ENCODE measurements around the gene PI4K2B. TPM values are rescaled to one million over a fixed set of nuclear protein-coding genes. Genes with fewer than 3 reads are reported as not detected.

The PI4K2B gene
- total and polyA plus RNA-seq, 2 of the 8 experiments (the other 6 are each of a cell fraction or from before 2014, with no cell fraction given): 3.0 to 16.2 TPM

DNA sequence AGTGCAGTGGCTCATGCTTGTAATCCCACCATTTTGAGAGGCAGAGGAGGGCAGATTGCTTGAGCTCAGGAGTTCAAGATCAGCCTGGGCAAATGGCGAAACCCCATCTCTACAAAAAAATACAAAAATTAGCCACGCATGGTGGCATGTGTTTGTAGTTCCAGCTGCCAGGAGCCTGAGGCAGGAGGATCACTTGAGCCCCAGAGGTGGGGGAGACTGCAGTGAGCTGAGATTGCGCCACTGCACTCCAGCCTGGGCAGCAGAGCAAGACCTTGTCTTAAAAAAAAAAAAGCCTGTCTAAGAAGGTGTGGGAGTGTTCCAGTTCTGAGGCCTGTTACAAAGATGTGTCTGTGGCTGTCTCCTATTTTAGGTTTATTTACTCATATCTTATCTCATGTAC, 38.0 kb downstream of the PI4K2B start:
- no peak overlapping the region for H2BK120ac ChIP-seq (replicated peaks; ENCODE audit: low read depth, low read length)
- no peak overlapping the region for H3K23ac ChIP-seq (ENCODE audit: insufficient read length)
- H3K9ac ChIP-seq (replicated peaks in 1 of 4; ENCODE audit: extremely low read depth in 1 of 4, low read depth in 3 of 4, low read length in 3 of 4): no peak overlapping the region
- no peak overlapping the region for H2BK12ac ChIP-seq (ENCODE audit: low read depth, low read length)
- H3K4me2 ChIP-seq (ENCODE audit: insufficient read depth in 1 of 2, low read depth in 2 of 2, low read length in 2 of 2): no peak overlapping the region
- no peaks in the 10 kb centered on the region for H3K4me1 ChIP-seq (replicated peaks in 1 of 4; ENCODE audit: control insufficient read depth in 3 of 4, insufficient read depth in 4 of 4, low read length in 3 of 4)
- no peak overlapping the region for H3K18ac ChIP-seq (ENCODE audit: extremely low read depth, low read length)
- no peak overlapping the region for H3K4me3 ChIP-seq (ENCODE audit: extremely low read depth in 1 of 4, insufficient read depth in 2 of 4, low read depth in 3 of 4, low read length in 4 of 4)
- H3K4ac ChIP-seq (replicated peaks; ENCODE audit: insufficient read length, low read depth, low read length): no peak overlapping the region
- H2BK15ac ChIP-seq (ENCODE audit: low read length): no peak overlapping the region
- H4K8ac ChIP-seq (ENCODE audit: extremely low read depth, insufficient read depth, low read length): no peak overlapping the region
- no peaks in the 10 kb centered on the region for H3K79me2 ChIP-seq (ENCODE audit: control insufficient read depth in 1 of 2, insufficient read depth in 2 of 2, low read length in 2 of 2)
- no peaks in the 10 kb centered on the region for H3K79me1 ChIP-seq (ENCODE audit: low read depth, low read length)
- ChIA-PET POLR2A (ENCODE audit: partially characterized antibody) (no interaction called here), CTCF (ENCODE audit: partially characterized antibody) (interaction anchor here (0.7 to 1.2 kb wide), 3 partner anchors 40 to 97 kb away, joined by 3 to 9 read pairs (median 3); partner anchors contain the start of gene ZCCHC4)
- H3K23me2 ChIP-seq (ENCODE audit: low read depth, low read length): no peaks in the 10 kb centered on the region
- TF ChIP-seq SP4 (IDR thresholded peaks at IDR 0.05; ENCODE audit: low read length): no peak
- 0 out of 2 replicates have a peak, but pooled peaks have one; percentile 2 for TF ChIP-seq CEBPB (IDR thresholded peaks at IDR 0.05; ENCODE audit: low read depth, low read length)
- TF ChIP-seq EZH2 (IDR thresholded peaks at IDR 0.05; ENCODE audit: low read depth, low read length, severe bottlenecking): no peak
- no peak for TF ChIP-seq RFX5 (IDR thresholded peaks at IDR 0.05; ENCODE audit: borderline replicate concordance, low read depth, low read length)
- no peak for TF ChIP-seq GABPA (IDR thresholded peaks at IDR 0.05; ENCODE audit: borderline replicate concordance, insufficient read depth, low read length)
- TF ChIP-seq, protein P1, sequence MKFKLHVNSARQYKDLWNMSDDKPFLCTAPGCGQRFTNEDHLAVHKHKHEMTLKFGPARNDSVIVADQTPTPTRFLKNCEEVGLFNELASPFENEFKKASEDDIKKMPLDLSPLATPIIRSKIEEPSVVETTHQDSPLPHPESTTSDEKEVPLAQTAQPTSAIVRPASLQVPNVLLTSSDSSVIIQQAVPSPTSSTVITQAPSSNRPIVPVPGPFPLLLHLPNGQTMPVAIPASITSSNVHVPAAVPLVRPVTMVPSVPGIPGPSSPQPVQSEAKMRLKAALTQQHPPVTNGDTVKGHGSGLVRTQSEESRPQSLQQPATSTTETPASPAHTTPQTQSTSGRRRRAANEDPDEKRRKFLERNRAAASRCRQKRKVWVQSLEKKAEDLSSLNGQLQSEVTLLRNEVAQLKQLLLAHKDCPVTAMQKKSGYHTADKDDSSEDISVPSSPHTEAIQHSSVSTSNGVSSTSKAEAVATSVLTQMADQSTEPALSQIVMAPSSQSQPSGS (IDR thresholded peaks at IDR 0.05; ENCODE audit: low read length): no peak
- no peak for TF ChIP-seq TEAD4 (IDR thresholded peaks at IDR 0.05; ENCODE audit: low read depth, low read length)
- H4K5ac ChIP-seq (ENCODE audit: insufficient read length, low read depth, low read length): no peak overlapping the region
- WGBS, 2 experiments (ENCODE audit: extremely low coverage in 1 of 2, insufficient coverage in 1 of 2, insufficient read length in 1 of 2, insufficient replicate concordance in 2 of 2, low coverage in 1 of 2, low lambda C conversion rate in 2 of 2, missing lambda C conversion rate in 1 of 2): 92% methylated on average over 3 of the region's 3 CpGs; no CpG with 5 or more reads in 1 of the 2 experiments
- H2BK20ac ChIP-seq (ENCODE audit: low read length): no peak overlapping the region
- no peak overlapping the region for H3K56ac ChIP-seq (replicated peaks; ENCODE audit: insufficient read length, low read depth, low read length)
- DNase-seq (ENCODE audit: low read depth in 1 of 2, low spot score in 2 of 2) (no peak), FAIRE-seq (no peak)
- H3K14ac ChIP-seq (ENCODE audit: insufficient read length): no peak overlapping the region
- no peak overlapping the region for H2BK5ac ChIP-seq (ENCODE audit: low read depth, low read length)
- H4K91ac ChIP-seq (replicated peaks; ENCODE audit: insufficient read length, low read length): no peak overlapping the region
- H3K27ac ChIP-seq (ENCODE audit: low read depth, low read length): no peak overlapping the region
- no peaks in the 10 kb centered on the region for H4K20me1 ChIP-seq (replicated peaks in 1 of 2; ENCODE audit: control insufficient read depth in 1 of 2, insufficient read depth in 2 of 2, low read length in 2 of 2)
- no peak overlapping the region for H2AK5ac ChIP-seq (ENCODE audit: low read depth, low read length)
- peaks cover 0 to 3% (median 0%) of the 10 kb centered on the region in 4 experiments; a peak in 1 of 8 replicates for H3K36me3 ChIP-seq (ENCODE audit: control insufficient read depth in 2 of 4, insufficient read depth in 4 of 4, low read length in 3 of 4)
- peaks cover 0 to 1% (median 0%) of the 10 kb centered on the region in 4 experiments; a peak in 1 of 7 replicates for H3K27me3 ChIP-seq (replicated peaks in 1 of 4; ENCODE audit: control insufficient read depth in 3 of 4, extremely low read depth in 1 of 4, insufficient read depth in 3 of 4, low read length in 3 of 4)
- no peak overlapping the region for H2AFZ ChIP-seq (ENCODE audit: low read length)
- no peaks in the 10 kb centered on the region for H3K9me3 ChIP-seq (ENCODE audit: insufficient read depth in 2 of 2, low read depth in 1 of 2, low read length in 1 of 2)

All from H1 (cell line).